ENCODE results near the gene SERPINA1.
"Not testable (repeated sequence)": the region's sequence is repeated elsewhere in the genome, so short reads cannot be mapped to it uniquely, and the experiment has no call there.

SERPINA1 gene

DNA sequence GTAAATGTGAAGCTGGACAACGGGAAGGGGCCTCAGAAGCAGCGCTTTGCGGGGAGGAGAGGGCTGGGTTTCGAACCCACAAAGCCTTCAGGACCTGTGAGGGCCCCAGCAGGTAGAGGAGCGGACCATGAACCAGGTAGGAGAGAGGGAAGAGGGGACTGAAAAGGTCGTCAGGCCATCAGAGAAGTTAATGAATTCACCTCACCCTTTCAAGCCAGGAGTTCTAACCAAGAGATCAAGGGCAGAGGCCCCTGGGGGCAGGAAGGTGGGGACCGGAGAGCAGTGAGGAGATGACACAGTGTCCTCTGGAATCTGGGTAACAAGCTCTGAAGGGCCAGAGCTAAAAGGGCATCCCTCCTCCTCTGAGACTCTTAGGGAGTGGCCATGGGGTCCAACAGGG lies 19.4 kb downstream of the SERPINA1 start:
- DNase-seq: no peak

GRCh38 chr14:94368243-94368590 lies 20.2 kb downstream of the SERPINA1 start:
- no peak for DNase-seq

DNA sequence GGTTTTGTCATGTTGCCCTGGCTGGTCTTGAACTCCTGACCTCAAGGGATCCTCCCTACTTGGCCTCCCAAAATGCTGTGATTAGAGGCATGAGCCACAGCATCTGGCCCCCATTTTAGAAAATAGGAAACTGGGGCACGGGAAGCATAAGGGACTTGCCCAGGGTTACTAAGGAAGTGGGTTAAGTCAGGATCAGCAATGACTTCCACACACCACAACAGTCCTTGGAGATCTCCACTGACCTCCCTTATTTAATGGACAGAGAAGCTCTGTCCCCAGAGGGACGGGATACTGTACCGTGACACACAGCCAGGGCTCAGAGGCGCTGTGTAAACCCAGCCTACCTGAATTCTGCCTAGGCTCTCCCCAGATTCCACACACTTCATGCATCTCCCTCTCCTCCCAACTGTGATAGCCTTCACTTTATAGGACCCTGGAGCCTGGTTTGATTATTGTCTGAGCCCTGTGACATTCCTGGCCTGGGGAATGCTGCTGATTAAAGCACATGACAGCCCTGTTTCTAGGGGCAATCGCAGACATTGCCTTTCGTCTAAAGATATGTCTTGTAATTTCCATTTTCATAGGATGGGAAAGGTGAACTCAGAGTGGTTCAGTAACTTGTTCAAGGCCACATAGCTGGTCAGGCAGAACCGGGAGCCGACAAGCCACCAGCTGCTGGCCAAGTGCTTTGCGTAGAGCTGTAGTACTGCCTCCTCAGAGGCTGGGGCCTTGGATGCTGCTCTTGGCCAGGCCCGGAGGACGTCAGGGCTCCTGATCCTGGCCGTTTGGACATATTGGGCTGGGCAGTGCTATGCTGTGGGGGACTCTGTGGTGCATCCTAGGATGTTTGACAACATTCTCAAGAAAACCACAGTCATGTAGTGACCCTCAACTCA lies 20.8 kb downstream of the SERPINA1 start:
- DNase-seq: no peak

DNA sequence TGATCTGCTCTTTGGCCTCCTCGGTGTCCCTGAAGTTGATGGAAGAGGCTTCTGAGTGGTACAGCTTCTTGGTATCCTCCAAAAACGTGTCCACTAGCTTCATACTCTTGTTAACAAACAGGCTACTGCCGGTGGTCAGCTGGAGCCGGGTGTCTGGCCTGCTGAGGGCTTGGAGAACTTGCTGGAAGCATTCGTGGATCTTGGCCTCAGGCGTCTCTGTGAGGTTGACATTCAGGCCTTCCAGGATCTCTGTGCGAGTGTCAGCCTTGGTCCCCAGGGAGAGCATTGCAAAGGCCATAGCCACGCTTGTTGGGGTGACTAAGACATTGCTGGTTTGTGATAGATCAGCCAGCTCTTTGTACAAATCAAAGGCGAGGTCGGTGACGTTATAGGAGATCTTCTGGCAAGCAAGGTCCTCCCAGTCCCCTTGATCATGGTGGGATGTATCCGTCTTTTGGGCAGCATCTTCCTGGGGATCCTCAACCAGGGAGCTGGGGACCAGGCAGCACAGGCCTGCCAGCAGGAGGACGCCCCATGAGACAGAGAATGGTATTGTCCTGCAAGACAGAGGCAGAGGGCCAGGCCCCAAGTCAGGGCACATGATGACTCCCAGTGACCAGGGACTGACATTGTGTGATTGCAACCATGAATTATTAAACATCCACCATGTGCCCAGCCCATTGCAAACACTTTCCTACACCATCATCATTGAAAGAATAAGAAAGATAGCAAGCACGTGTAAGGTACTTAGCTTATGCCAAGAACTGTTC lies 22.1 kb downstream of the SERPINA1 start, which contains the start of gene SERPINA2:
SERPINA2 (minus strand) TSS at position 553 of the 770 bp plus-strand sequence.
- DNase-seq: no peak

DNA sequence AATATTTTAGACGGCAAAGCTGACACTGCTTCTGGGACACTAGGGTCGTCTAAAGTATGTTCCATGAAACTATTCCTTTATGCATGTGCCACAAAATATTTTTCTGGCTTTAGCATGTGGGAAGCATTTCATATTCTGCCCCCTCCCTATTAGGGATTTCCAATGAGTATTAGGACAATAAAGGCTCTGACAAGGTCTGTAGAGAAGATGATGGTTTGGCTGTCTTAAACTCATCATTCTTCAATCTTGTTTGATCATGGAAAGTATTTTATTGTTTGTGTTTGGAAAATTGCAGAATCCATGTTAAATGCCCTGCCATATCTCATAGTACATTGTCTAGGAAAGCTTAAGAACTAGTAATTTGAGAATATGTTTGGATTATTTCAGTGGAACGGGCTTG lies 22.8 kb downstream of the SERPINA1 start:
- DNase-seq: no peak

DNA sequence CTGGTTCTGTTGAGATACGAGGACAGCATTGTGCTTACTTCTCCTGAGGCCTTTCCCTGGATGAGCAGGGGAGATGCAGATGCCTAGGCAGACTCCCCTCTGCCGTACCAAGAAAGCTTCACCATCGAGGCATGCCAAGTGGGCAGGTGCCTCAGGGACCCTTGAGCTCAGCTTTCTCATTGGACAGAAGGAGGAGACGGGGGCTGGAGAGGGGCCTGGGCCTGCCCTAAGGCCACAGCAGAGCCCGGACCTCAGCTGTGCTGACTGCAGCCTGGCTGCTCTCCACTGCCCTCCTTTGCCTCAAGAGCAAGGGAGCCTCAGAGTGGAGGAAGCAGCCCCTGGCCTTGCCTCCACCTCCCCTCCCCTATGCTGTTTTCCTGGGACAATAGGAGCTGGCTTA lies 23.4 kb downstream of the SERPINA1 start:
- no peak for DNase-seq

DNA sequence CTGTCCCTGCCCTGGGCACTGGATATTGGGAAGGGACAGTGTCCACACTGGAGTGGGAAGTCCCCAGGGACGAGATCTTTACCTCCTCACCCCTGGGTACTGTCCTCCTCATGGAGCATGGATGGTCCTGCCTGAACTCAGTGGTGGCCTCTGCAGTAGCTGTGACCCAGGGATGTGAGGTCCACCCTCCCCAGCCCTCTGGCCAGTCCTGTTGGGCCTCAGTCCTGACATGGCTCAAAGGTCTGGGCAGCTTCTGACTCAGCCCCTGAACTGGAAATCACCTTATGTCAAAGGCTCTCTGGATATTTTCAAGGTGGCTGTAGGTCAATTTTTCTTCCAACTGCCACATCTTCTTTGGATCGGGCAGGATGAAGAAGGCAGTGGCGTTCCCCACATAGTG lies 24.4 kb downstream of the SERPINA1 start:
- DNase-seq: no peak

DNA sequence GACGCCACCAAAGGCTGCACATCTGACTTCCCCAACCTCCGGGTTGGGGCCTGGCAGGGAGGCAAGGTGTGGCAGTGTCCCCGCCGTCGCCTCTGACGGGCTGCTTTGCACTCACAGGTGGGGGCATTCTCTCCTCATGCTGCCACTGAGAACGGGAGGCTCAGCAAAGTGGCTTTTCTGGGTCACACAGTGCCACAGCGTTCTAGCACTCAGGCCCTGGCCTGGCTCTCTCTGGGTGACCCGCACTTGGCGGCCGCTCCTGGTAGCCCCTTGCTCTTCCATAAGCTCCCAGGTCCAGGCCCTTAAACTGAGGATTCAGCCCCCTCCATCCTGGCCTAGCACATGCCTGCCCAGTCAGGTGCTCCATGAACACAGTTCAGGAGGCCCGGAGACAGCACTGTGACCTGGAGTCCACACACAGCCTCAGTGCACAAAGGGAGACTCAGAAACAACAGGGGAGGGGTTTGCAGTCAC lies 25.2 kb downstream of the SERPINA1 start:
- no peak for DNase-seq

DNA sequence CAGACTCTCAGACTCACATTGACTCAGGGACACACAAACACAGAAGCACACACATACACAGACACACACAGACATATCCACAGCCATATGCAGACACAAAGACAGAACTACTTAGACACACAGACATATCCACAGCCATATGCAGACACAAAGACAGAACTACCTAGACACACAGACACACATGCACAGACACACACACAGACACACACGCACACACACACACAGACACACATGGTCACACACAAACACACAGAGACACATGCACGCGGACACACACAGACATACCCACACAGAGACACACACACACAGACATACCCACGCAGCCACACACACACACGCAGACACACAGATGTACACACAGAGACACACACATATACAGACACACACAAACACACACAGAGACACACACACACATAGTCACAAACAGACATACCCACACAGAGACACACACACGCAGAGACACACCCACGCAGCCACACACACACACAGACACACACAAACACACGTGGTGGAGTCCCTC lies 25.7 kb downstream of the SERPINA1 start:
- DNase-seq: no peak

DNA sequence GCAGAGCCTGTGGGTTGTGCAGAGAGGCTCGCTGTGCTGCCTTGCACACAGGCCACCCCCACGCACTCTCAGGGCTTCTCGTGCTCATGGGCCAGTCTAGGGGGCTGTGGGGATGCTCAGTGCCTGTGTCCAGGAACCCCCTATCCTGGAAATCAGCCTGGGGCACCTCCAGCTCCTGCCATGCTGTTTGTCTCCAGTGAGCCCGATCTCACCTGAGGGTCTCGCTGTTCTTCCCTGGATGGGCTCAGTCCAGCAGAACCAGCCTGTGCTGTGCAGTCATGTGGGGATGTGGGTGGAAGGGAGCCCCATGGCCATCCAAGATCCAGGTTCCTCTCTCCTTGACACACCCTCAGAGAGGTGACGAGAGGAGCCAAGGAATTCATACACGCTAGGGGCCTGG lies 26.7 kb downstream of the SERPINA1 start:
- no peak for DNase-seq

- DNase-seq: no peak
Measured at GRCh38 chr14:94360945-94361565, 27.3 kb downstream of the SERPINA1 start.

DNA sequence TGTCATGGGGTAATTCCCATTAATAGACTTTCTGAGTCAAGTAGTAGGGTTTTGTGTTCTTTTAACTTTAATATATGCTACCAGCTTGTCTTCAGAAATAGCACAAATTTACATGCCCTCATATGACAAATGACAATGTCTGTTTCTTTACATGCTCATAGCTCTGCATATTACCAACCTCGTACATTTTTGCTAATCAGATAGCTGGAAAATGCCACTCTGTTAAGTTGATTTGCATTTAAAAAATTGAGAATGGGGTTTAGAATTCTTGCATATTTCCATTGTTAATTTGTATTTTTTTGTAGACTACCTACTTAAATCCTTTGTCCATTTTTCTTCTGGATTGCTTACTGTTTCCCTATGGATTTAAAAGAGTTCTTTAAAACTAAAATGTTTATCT lies 31.2 kb downstream of the SERPINA1 start:
- DNase-seq: no peak

GRCh38 chr14:94356379-94357056 lies 31.9 kb downstream of the SERPINA1 start:
- DNase-seq: no peak

DNA sequence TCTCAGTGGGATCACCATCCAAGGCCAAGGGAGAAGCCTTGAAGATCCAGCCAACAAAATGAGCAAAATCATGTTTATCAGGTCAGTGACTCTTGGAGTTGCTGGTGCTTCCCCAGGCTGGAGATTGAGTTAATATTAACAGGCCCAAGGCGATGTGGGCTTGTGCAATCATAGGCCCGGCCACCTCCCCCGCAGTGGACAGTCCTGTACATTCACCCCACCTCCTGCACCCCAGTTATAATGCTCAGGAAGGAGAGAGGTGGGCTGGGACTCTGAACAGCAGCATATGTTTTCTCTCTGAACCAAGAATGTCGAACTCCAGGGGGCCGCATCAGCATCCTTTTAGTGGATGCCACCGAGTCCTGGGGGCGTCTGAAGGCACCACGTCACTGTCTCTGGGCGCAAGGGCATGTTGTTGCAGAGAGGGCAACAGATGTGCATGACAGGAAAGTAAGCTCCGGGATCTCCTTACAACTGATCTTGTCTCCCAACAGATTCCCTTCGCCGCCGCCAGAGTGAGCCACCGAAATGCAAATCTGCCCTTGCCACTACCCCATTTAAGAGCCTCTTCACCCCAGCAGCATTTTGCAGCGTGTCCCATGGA lies 33.1 kb downstream of the SERPINA1 start:
- DNase-seq: peak; percentile 45

DNA sequence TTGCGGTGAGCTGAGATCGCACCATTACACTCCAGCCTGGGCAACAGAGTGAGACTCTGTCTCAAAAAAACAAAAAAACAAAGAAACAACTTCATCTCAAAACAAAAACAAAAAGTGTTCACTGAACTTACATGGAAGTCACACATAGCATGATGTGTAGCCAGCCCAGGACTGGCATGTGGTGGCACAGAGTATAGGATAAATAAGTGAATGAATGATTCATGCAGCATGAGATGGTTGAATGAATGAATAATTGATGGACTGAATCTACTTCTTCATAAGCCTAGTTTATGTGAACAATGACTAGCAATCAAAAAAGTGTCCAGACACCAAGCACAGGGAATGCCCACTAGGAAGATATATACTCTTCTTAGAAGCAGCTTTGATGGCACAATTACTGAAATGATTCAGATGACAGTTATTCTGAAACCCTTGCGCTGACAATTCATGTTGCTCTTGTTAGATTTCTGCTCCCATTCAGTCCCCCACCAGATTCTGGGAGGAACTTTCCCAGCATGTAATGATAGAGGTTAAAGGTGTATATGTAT lies 33.7 kb downstream of the SERPINA1 start:
- DNase-seq: no peak

- not testable (repeated sequence) for DNase-seq
Measured at GRCh38 chr14:94354190-94354589, 34.2 kb downstream of the SERPINA1 start.

- DNase-seq: no peak
Measured at GRCh38 chr14:94349276-94349675, 39.1 kb downstream of the SERPINA1 start.

- no peak for DNase-seq
Measured at GRCh38 chr14:94348836-94349235, 39.6 kb downstream of the SERPINA1 start.

DNA sequence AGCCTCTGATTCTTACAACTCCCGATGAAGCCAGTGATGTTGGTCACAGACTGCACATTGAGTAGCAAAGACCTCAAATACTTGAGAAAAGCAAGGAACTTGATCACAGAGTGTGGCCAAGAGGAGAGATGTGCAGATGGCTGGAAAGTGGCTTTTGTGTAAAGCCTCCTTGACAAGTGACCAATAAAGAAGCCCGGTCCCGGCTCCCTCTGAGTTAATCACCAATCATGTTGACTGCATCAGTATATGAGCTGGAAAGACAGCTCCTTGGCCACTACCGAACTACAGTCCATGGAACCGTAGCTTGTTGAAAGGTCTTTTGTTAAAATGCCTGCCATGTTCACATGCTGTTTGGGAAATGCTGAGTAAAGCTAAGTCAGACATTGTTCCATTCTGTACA lies 41.6 kb downstream of the SERPINA1 start:
- DNase-seq: no peak

DNA sequence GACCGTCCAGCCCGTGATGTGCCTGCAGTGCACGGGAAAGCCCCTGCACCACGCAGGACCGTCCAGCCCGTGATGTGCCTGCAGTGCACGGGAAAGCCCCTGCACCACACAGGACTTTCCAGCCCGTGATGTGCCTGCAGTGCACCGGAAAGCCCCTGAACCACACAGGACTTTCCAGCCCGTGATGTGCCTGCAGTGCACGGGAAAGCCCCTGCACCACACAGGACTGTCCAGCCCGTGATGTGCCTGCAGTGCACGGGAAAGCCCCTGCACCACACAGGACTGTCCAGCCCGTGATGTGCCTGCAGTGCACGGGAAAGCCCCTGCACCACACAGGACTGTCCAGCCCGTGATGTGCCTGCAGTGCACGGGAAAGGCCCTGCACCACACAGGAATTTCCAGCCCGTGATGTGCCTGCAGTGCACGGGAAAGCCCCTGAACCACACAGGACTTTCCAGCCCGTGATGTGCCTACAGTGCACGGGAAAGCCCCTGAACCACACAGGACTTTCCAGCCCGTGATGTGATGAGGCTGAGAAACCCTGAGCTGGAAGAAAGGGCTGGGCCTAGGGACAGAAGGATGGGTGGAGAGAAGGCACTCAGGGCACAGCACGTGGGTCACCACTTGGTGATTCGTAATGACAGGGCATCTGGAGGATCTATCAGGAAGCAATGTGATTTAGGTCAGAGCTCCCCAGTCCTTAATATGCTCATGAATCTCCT lies 42.2 kb downstream of the SERPINA1 start:
- DNase-seq: not testable (repeated sequence)

Data from DMS 273 treated with DMSO at 0.1 percent for 48 hours (cell line).